SU-DHL-6 (cell line): ENCODE data around the gene HBA1.
"Not testable (repeated sequence)": the region's sequence is repeated elsewhere in the genome, so short reads cannot be mapped to it uniquely, and the experiment has no call there.

Experiments
- H2AFZ ChIP-seq: fragments of 200-600 bp; sonication (generic); 2 replicates; pipeline ENCODE4 v1.6.1; 2014; ENCODE audit warnings: low read depth, mild to moderate bottlenecking, moderate library complexity, mixed read lengths, antibody characterized with exemption, low read length; ENCODE audit not compliant: severe bottlenecking
- H3F3A ChIP-seq: fragments of 200-600 bp; shearing (Covaris generic); 2 replicates; pipeline ENCODE4 v1.6.0; 2016; ENCODE audit warnings: antibody characterized with exemption, mild to moderate bottlenecking; ENCODE audit not compliant: insufficient read depth
- H3K27ac ChIP-seq: fragments of 200-600 bp; sonication (generic); 2 replicates; pipeline ENCODE4 v1.5.1; 2016; ENCODE audit warnings: low read depth, mild to moderate bottlenecking, low read length, moderate library complexity, mixed read lengths
- H3K27me3 ChIP-seq: fragments of 200-600 bp; sonication (generic), shearing (Covaris generic); 2 replicates; pipeline ENCODE4 v1.6.0; 2014; ENCODE audit warnings: mild to moderate bottlenecking, low read length
- H3K36me3 ChIP-seq: fragments of 200-600 bp; sonication (generic); 2 replicates; pipeline ENCODE4 v1.6.1; 2014; ENCODE audit warnings: mild to moderate bottlenecking, low read length, mixed read lengths
- H3K4me2 ChIP-seq: fragments of 300-600, 200-600 bp; shearing (Covaris generic), sonication (generic); 2 replicates; pipeline ENCODE4 v1.6.0; 2014; ENCODE audit warnings: low read length, low read depth, mild to moderate bottlenecking; ENCODE audit not compliant: poor library complexity, severe bottlenecking
- H3K4me3 ChIP-seq: fragments of 200-600 bp; sonication (generic); 2 replicates; pipeline ENCODE4 v1.5.1; 2014; ENCODE audit warnings: antibody characterized with exemption, low read length, mild to moderate bottlenecking, mixed read lengths; ENCODE audit not compliant: insufficient read depth, poor library complexity, severe bottlenecking
- H3K79me2 ChIP-seq: fragments of 200-600 bp; sonication (generic); 2 replicates; pipeline ENCODE4 v1.6.1; 2014; ENCODE audit warnings: mild to moderate bottlenecking, low read length, moderate library complexity; ENCODE audit not compliant: insufficient read depth
- H3K9ac ChIP-seq: fragments of 200-600 bp; sonication (generic); 2 replicates; pipeline ENCODE4 v1.7.0; 2014; ENCODE audit warnings: mild to moderate bottlenecking, low read length
- H3K9me2 ChIP-seq: fragments of 200-600 bp; sonication (generic); replicated peaks from 2 replicates; pipeline ENCODE4 v1.6.1; 2014; ENCODE audit warnings: low read length; ENCODE audit not compliant: insufficient read depth
- H3K9me3 ChIP-seq: fragments of 200-600 bp; sonication (generic); 2 replicates; pipeline ENCODE4 v1.6.1; 2014; ENCODE audit warnings: low read length, mixed read lengths; ENCODE audit not compliant: insufficient read depth
- H4K20me1 ChIP-seq: fragments of 200-600 bp; sonication (generic); 2 replicates; pipeline ENCODE4 v1.6.1; 2014; ENCODE audit warnings: low read depth, mild to moderate bottlenecking, antibody characterized with exemption, low read length, moderate library complexity, mixed read lengths
- EZH2phosphoT487 ChIP-seq: fragments of 200-600 bp; sonication (generic), shearing (Covaris generic); conservative IDR thresholded peaks from 2 replicates; pipeline ENCODE4 v1.6.1; 2018; ENCODE audit warnings: mild to moderate bottlenecking, antibody characterized with exemption, low read length, moderate library complexity, mixed read lengths
- TF ChIP-seq, protein P1 (sequence below): fragments of 200-600 bp; sonication (generic); IDR thresholded peaks from one replicate; pipeline ENCODE4 v1.5.1; 2017; ENCODE audit warnings: antibody characterized with exemption, mild to moderate bottlenecking, low read length, moderate library complexity; ENCODE audit not compliant: insufficient read depth, poor library complexity, severe bottlenecking

The HBA1 gene

GRCh38 chr16:152141-153128 is 24.0 kb upstream of the HBA1 start, which contains the start of gene HBZ:
Gene HBZ (plus strand): TSS chr16:152644. CDS start chr16:152910, 266 bp downstream.
- no peak within 1 kb of the TSS for H3K27ac ChIP-seq
- H3K4me3 ChIP-seq = no peak within 1 kb of the TSS
- H3K9me3 ChIP-seq = no peaks in the 10 kb centered on the region
- H3K4me2 ChIP-seq = no peak within 1 kb of the TSS
- no peaks in the 10 kb centered on the region for H4K20me1 ChIP-seq
- H3K9me2 ChIP-seq = no peaks in the 10 kb centered on the region
- H3K79me2 ChIP-seq = no peaks in the 10 kb centered on the region
- TF ChIP-seq, protein P1, sequence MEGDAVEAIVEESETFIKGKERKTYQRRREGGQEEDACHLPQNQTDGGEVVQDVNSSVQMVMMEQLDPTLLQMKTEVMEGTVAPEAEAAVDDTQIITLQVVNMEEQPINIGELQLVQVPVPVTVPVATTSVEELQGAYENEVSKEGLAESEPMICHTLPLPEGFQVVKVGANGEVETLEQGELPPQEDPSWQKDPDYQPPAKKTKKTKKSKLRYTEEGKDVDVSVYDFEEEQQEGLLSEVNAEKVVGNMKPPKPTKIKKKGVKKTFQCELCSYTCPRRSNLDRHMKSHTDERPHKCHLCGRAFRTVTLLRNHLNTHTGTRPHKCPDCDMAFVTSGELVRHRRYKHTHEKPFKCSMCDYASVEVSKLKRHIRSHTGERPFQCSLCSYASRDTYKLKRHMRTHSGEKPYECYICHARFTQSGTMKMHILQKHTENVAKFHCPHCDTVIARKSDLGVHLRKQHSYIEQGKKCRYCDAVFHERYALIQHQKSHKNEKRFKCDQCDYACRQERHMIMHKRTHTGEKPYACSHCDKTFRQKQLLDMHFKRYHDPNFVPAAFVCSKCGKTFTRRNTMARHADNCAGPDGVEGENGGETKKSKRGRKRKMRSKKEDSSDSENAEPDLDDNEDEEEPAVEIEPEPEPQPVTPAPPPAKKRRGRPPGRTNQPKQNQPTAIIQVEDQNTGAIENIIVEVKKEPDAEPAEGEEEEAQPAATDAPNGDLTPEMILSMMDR = no peak
- TF ChIP-seq EZH2phosphoT487 = no peak
- H2AFZ ChIP-seq = no peak within 1 kb of the TSS
- H3F3A ChIP-seq = 0 out of 2 replicates have a peak, but pooled peaks cover 5% of the 10 kb centered on the region
- no peak within 1 kb of the TSS for H3K9ac ChIP-seq
- H3K36me3 ChIP-seq = no peaks in the 10 kb centered on the region
- H3K27me3 ChIP-seq = no peaks in the 10 kb centered on the region

- not testable (repeated sequence) for H3K79me2 ChIP-seq, H3K9me3 ChIP-seq, H3K36me3 ChIP-seq, H3K4me3 ChIP-seq, H2AFZ ChIP-seq, H3F3A ChIP-seq, H3K27ac ChIP-seq, H3K4me2 ChIP-seq, H3K27me3 ChIP-seq, H3K9ac ChIP-seq, H4K20me1 ChIP-seq, H3K9me2 ChIP-seq
Measured at GRCh38 chr16:153129-153521, 23.4 kb upstream of the HBA1 start.

GRCh38 chr16:153550-154216 is 22.8 kb upstream of the HBA1 start:
- H3K79me2 ChIP-seq, H3K4me2 ChIP-seq, H3K9me2 ChIP-seq, H3K27ac ChIP-seq, H3F3A ChIP-seq, H3K9ac ChIP-seq, H3K27me3 ChIP-seq, H3K9me3 ChIP-seq, H2AFZ ChIP-seq, H3K36me3 ChIP-seq, H3K4me3 ChIP-seq, H4K20me1 ChIP-seq: not testable (repeated sequence)

DNA sequence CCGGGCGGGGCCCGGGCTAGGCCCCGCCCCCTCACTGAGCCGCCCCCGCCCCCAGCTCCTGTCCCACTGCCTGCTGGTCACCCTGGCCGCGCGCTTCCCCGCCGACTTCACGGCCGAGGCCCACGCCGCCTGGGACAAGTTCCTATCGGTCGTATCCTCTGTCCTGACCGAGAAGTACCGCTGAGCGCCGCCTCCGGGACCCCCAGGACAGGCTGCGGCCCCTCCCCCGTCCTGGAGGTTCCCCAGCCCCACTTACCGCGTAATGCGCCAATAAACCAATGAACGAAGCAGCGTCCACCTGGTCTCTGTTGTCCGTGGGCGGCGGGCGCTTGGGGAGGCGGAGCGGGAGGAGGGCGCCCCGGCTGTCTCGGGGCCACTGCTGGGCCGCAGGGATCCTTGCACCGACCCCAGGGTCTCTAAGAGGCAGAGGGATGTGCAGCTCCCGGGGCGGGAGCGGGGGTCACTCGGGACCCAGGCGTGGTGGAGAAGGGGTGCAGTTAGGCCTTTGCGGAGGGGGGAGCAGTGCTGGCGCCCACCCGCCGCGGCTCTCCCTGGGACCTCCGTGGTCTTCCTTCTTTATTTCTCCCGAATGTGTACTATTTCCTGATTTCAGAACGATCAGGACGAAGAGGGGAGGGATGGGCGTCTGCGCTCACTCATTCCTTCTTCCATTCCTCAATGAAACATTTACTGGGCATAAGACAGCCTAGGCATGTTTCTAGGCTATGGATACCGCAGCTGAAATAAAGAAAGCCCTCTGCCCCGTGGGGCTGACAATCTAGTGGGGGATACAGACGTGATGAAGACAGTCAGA is 22.1 kb upstream of the HBA1 start:
- H3K36me3 ChIP-seq = no peaks in the 10 kb centered on the region
- H3K27me3 ChIP-seq = no peaks in the 10 kb centered on the region
- H3K27ac ChIP-seq = no peak overlapping the region
- H3F3A ChIP-seq = 0 out of 2 replicates have a peak, but pooled peaks cover 5% of the 10 kb centered on the region
- H3K4me2 ChIP-seq = no peak overlapping the region
- H2AFZ ChIP-seq = no peak overlapping the region
- no peaks in the 10 kb centered on the region for H3K79me2 ChIP-seq
- no peaks in the 10 kb centered on the region for H4K20me1 ChIP-seq
- H3K9me2 ChIP-seq = no peaks in the 10 kb centered on the region
- H3K9ac ChIP-seq = no peak overlapping the region
- TF ChIP-seq, protein P1 = no peak
- TF ChIP-seq EZH2phosphoT487 = no peak
- no peaks in the 10 kb centered on the region for H3K9me3 ChIP-seq
- no peak overlapping the region for H3K4me3 ChIP-seq
